ENCODE data around the gene AUTS2.
A peak's percentile ranks its signal among the peaks of the same experiment; 100 is the strongest.

The AUTS2 gene

DNA sequence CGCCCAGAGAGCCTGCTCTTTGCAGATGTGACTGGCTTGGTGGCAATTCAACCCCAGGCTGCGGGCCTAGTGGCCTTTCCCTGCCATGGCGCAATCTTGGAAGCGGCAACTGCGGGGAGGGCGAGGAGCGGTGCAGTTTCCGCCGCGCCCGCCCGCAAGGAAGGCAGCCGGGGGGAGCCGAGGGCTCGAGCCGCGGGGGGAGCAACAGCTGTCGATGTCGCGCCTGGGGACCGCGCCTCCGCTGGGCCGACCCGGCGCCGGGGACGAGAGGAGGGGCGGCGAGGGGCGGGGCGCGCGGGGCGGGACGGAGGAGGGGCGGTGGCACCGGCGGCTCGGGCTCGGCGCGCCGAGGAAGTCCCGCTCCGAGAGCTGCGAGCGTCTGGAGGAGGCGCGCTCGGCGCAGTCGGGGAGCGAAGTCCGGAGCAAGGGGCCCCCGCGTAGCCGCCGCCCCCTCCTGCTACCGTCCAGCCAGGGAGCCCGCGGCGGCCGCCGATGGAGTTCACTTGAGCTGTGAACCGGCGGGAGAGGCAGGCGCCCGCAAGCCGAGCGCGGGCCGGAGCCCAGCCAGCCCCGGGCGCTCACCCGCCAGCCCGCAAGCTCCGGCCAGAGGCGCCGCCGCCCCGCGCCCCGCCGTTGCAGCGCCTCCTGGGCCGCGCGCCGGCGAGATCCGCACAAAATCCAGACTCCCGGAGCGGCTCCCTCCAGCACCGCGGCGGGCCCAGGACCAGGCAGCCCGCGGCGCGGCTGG lies 1095.6 kb downstream of the AUTS2 start:
- peak; percentile 65 for DNase-seq (ENCODE audit: low read depth)

DNA sequence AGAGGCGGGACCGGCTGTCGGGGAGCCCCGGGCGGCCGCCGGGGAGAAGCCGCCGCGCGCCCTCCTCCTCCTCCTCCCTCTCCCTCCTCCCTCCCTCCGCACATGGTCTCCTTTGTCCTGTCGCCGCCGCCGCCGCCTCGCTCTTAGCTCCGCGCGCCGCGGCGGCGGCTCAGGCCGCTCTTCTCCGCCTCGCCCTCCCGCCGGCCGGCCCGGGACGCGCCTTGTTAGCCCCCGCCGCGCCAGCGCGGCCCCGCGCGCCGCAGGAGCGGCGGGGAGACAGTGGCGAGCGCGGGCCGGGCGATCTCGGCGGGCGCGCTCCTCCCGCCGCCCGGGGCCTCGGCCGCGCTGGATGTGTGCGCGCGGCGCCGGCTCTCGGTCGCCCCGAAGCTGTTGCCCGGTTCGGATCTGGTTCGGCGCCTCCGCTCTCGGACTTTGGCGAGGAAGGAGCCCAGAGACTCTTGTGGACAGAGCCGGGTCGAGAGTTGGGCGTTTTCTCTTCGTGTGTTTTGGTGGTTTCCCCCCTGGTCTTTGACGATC lies 1096.2 kb downstream of the AUTS2 start:
- no peak for DNase-seq (ENCODE audit: low read depth)

GRCh38 chr7:70694971-70695794 lies 1096.9 kb downstream of the AUTS2 start:
- no peak for DNase-seq (ENCODE audit: low read depth)

- DNase-seq (ENCODE audit: low read depth): no peak
These were observed 1097.5 kb downstream of the AUTS2 start for GRCh38 chr7:70695795-70696083.

DNA sequence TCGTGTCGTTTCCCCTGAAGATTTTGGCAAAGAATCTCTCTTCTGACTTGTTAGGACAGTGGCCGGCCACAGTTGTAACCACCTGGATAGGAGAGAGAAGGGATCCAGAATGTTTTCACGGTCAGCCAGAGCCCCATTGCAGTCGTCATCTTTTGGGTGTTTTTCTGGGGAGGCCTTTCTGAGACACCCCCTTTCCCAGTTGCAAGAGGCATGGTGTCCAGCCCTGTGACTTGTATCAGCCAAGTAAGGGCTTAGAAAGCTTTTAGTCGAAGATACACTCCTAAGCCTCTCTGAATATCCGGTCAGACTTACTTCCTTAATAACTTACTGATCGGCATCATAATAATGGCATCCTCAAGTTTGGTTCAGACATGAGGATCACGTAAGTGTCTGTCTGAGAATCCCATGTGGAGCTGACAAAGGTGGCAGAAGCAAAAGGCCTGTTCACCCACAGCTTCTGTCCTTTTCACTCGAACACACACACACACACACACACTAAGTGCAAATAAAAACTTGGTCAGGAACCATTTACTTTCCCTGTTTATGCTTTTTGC lies 1098.0 kb downstream of the AUTS2 start:
- DNase-seq (ENCODE audit: low read depth): no peak

DNA sequence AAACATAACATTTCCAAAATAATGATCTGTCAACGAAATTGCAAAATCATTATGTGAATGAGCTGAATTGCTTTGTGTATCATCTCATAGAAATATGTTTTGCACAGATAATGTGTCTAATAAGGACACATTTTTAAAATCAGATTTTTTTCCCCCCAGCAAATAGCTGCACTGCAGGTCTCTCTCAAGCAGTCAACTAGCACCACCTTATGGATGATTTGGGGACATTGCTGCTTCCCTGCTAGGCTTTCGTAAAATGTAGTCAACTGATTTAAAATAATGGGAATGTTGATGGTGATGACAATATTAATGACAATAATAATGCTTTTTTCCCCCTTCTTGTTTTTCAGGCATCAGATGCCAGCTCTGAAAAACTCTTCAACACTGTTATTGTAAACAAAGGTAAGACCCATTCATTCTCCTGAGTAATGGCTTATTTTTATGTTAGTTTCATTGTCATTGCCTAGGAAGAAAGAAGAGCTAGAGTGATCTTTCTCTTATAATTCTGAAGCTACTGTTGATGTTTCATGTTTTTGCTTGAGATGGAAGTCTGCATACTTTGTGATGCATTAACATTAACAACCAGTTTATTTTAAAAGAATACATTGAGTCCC lies 1100.1 kb downstream of the AUTS2 start:
- DNase-seq (ENCODE audit: low read depth): no peak

DNA sequence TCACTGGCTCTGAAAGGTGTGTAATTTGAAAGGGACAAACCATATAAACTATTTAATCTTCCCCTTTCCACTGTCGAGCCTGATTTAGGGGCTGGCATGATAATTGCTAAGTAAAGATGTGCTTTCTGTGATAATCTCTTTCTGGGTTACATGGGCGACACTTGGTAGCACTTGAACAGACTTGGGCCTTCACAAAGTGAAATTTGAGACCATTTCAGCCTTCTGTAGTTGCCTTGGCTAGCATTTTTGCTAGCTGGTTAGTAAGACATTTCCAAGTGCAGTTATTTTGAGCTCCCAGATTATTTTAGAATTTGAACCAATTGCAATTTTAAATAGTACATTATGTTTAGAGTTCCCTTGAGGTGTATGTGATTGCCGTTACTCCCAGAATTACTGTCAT lies 1101.0 kb downstream of the AUTS2 start:
- no peak for DNase-seq (ENCODE audit: low read depth)

DNA sequence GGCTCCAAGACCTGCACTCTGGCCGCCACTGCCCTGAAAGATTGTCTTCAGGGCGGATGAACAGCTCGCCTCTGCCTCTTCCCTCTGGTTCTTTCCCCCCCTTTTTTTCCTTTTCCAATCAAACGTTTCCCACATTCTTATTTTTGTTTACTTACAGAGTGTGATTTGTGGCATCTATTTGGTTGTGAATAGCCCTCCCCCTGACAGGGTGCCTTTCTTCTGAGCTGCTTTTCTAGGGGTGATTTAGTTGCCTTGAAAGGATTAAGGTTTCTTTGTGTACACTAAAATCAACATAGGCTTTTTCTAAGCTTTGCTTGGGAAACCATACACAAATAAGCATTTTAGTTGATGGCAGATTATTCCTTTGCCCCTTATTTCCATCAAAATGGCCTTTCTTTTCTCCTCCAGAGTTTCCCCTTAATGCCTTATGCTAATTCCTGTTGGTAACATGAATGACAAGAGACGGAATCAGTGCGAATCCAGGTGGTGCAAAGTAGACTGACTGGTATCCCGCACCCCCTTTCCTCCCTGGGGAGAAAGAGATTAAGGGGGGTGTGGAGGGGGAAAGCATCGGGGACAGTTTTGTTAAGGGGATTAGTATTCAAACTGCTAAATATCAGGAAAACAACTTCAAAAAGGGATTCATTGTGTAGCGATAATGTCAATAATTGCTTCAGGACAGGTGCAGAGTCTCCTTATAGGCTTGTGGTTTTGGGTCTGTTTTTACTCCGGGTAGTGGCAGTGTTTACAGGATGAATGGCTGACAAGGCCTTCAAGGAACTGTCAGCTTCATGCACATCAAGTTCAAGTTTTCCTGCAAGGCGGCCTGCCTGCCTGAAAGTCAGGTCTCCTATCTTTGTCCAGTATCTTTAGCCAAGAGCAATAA lies 1102.0 kb downstream of the AUTS2 start:
- DNase-seq (ENCODE audit: low read depth): no peak

GRCh38 chr7:70700941-70701425 lies 1102.7 kb downstream of the AUTS2 start:
- no peak for DNase-seq (ENCODE audit: low read depth)

DNA sequence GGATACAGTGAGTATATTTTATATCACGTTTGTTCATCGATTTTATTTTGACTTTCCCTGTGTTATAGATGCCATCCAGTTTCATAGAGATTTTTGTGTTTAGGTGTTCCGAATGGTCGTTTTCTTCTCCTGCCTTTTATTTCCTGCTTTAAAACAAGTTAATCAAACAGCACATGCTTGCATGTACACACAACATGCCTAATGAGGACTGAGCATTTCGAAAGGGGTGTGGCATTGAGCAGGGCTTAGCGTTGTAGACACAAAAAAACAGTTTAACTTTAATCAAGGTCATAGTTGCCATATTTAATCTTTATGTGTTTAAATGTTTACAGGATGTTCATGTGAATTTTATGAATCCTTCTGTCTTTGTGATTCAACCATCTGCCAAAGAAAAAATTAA lies 1103.2 kb downstream of the AUTS2 start:
- no peak for DNase-seq (ENCODE audit: low read depth)

GRCh38 chr7:70701991-70702390 lies 1103.7 kb downstream of the AUTS2 start:
- DNase-seq (ENCODE audit: low read depth): no peak

GRCh38 chr7:70703785-70704184 lies 1105.5 kb downstream of the AUTS2 start:
- DNase-seq (ENCODE audit: low read depth): no peak

GRCh38 chr7:70704831-70705346 lies 1106.6 kb downstream of the AUTS2 start:
- no peak for DNase-seq (ENCODE audit: low read depth)

GRCh38 chr7:70706204-70706603 lies 1107.9 kb downstream of the AUTS2 start:
- no peak for DNase-seq (ENCODE audit: low read depth)

DNA sequence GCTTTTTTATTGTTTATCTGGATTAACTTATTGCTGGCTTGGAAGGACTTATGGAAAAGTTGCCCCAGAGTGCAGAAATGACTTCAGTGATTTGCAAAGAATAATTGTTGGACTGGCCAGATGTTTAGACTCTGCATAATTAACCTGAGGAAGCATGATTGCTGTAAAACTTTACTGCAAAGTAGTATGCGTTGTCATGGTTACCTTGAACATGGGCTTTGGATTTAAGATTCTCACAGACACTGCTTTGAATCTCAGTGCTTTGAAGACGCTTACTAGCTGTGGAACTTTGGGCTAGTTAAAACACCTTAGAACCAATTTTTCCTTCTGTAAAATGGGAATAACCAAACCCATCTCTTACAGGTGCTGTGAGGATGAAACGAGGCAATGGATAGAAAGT lies 1108.4 kb downstream of the AUTS2 start:
- no peak for DNase-seq (ENCODE audit: low read depth)

DNA sequence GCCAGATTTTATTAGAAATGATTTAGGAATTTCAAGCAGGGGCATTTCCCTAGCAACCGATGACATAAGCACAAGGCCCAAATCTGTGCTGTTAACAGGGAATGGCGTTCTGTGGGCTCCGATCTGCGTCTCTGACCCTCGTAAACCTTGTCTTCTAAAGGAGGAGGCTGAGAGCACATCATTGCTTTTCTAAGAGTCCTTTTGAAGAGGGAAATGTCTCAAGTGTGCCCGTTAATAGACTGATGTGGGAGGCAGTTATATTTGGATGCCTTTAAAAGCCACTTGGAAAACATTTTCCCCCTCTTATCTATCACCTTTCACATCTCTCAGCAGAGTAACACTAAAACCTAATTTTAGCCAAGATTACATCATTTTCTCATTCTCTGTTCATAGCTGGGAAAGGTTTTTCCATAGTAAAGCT lies 1109.6 kb downstream of the AUTS2 start:
- no peak for DNase-seq (ENCODE audit: low read depth)

- no peak for DNase-seq (ENCODE audit: low read depth)
These were observed 1111.8 kb downstream of the AUTS2 start for GRCh38 chr7:70710011-70710480.

DNA sequence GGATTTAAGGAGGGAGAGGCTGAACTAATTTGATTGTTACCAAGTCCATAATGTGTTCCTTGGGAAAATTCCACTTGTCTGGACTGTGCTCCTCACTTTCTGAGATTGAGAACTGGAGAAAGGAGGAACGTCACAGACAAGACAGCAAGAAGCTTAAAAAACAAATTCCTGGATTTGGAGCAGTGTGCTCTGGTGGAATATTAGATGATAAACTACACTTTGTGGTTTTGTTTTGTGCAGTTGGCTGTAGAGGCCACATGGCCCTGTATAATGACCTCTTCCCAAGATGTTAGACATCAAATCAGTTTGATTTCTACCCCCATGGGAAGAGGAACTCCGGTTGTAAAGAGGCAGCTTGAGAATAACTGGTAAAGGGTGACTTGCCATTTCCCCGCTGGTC lies 1112.4 kb downstream of the AUTS2 start:
- no peak for DNase-seq (ENCODE audit: low read depth)

DNA sequence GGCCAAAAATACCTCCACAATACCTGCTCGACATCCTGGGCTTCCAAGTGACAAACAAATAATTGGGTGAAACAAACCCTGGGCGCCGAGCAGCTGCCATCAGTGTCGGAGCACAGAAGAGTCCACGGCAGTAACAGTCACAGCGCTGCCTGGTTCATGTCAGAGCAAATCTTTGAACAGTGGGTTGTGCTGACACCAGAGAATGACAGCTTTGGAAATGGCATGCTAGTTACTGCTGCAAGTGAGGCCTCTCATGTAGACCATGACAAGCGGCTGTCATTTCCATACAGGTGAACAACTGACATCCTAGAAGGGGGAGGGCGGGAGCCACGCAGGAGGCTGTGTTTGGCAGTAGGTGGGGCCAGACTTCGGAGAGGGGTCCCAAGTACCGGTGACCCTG lies 1113.2 kb downstream of the AUTS2 start:
- no peak for DNase-seq (ENCODE audit: low read depth)

GRCh38 chr7:70712942-70713341 lies 1114.7 kb downstream of the AUTS2 start:
- no peak for DNase-seq (ENCODE audit: low read depth)

DNA sequence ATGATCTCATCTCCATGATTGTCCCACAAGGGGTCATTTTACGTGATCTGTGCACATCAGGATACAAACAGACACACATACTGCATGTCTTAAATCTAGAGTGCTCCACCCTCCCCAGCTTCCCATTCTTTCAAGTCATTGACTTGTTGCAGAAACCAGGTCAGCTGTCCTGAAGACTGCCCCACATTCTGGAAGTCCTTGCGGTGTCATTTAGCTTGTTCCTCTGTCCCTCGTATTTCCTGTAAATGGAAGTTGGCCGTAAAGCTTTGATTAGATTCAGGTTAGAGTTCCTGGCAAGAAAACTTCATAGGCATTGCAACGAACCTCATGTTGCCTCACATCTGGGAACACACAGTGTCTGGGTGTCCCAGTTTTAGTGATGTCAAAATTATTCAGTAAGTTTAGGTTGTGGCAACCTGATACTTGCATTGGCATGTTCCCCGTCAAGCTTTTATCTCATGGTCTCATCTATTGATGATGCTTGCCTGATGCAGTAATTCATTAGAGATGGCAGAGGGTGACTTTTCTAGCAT lies 1116.3 kb downstream of the AUTS2 start:
- DNase-seq (ENCODE audit: low read depth): no peak
